Stimulated activated CD4-positive, alpha-beta T cell treated with anti-CD3 and anti-CD28 coated beads, TNF-alpha, amount 100 ng/mL, for 4 hours (primary cell): ENCODE measurements around the gene TM6SF1.
"Not testable (repeated sequence)": the region's sequence is repeated elsewhere in the genome, so short reads cannot be mapped to it uniquely, and the experiment has no call there.

ENCODE experiments used
- DNase-seq, 3 experiments: peaks; one replicate each; pipeline ENCODE4 v3.0.0-alpha.2; 2020; ENCODE audit warnings: low read depth in 3 of 3

The TM6SF1 gene

GRCh38 chr15:83088876-83089275 is 18.6 kb upstream of the TM6SF1 start:
- DNase-seq = no peak

- DNase-seq = no peak
Measured at GRCh38 chr15:83090465-83090864, 17.0 kb upstream of the TM6SF1 start.

- not testable (repeated sequence) for DNase-seq
Measured at GRCh38 chr15:83091965-83092308, 15.5 kb upstream of the TM6SF1 start.

- no peak for DNase-seq
Measured at GRCh38 chr15:83092309-83092976, 15.0 kb upstream of the TM6SF1 start.

- no peak for DNase-seq
Measured at GRCh38 chr15:83094583-83094982, 12.9 kb upstream of the TM6SF1 start.

- no peak for DNase-seq
Measured at GRCh38 chr15:83098079-83098478, 9.4 kb upstream of the TM6SF1 start.

- DNase-seq = no peak
Measured at GRCh38 chr15:83099290-83099689, 8.2 kb upstream of the TM6SF1 start.

GRCh38 chr15:83100097-83100646 is 7.3 kb upstream of the TM6SF1 start:
- DNase-seq = no peak

GRCh38 chr15:83102346-83102745 is 5.1 kb upstream of the TM6SF1 start:
- no peak for DNase-seq

GRCh38 chr15:83104141-83104540 is 3.3 kb upstream of the TM6SF1 start:
- DNase-seq = no peak

- no peak for DNase-seq
Measured at GRCh38 chr15:83105440-83105839, 2.0 kb upstream of the TM6SF1 start.

- DNase-seq = no peak
Measured at GRCh38 chr15:83107841-83108181, 366 bp downstream of the TM6SF1 start.

GRCh38 chr15:83108266-83109219 is 1.1 kb downstream of the TM6SF1 start:
- DNase-seq = no peak

GRCh38 chr15:83109532-83109931 is 2.1 kb downstream of the TM6SF1 start:
- no peak for DNase-seq

- no peak for DNase-seq
Measured at GRCh38 chr15:83110381-83110780, 2.9 kb downstream of the TM6SF1 start.

- no peak for DNase-seq
Measured at GRCh38 chr15:83111149-83111548, 3.7 kb downstream of the TM6SF1 start.

GRCh38 chr15:83112233-83112955 is 4.9 kb downstream of the TM6SF1 start:
- DNase-seq = no peak

GRCh38 chr15:83112956-83113299 is 5.5 kb downstream of the TM6SF1 start:
- DNase-seq = no peak

GRCh38 chr15:83113881-83114674 is 6.6 kb downstream of the TM6SF1 start:
- no peak for DNase-seq

- DNase-seq = no peak
Measured at GRCh38 chr15:83114856-83115255, 7.4 kb downstream of the TM6SF1 start.

GRCh38 chr15:83115410-83115809 is 8.0 kb downstream of the TM6SF1 start:
- no peak for DNase-seq
